Esophagus squamous epithelium (tissue), 4 donors: Measurements from ENCODE around the gene ZNF341.

ENCODE experiments used
- POLR2A ChIP-seq, 4 donors: fragments of 450-650 bp; IDR thresholded peaks; one replicate each; pipeline ENCODE4 v1.6.1; 2017; ENCODE audit warnings: antibody characterized with exemption in 4 of 4, mild to moderate bottlenecking in 4 of 4, moderate library complexity in 3 of 4
- TF ChIP-seq, protein P1 (sequence below), 6 experiments: fragments of 450-650 bp in 4 of 6; fragments of 200-600 bp in 2 of 6; sonication (generic) in 2 of 6; IDR thresholded peaks; one replicate each; pipeline ENCODE4 v1.5.1; 2016 to 2019; ENCODE audit warnings: antibody characterized with exemption in 6 of 6, mild to moderate bottlenecking in 4 of 6, moderate library complexity in 4 of 6

GRCh38 chr20:33783818-33784217 is 52.0 kb downstream of the ZNF341 start:
- TF ChIP-seq, protein P1, sequence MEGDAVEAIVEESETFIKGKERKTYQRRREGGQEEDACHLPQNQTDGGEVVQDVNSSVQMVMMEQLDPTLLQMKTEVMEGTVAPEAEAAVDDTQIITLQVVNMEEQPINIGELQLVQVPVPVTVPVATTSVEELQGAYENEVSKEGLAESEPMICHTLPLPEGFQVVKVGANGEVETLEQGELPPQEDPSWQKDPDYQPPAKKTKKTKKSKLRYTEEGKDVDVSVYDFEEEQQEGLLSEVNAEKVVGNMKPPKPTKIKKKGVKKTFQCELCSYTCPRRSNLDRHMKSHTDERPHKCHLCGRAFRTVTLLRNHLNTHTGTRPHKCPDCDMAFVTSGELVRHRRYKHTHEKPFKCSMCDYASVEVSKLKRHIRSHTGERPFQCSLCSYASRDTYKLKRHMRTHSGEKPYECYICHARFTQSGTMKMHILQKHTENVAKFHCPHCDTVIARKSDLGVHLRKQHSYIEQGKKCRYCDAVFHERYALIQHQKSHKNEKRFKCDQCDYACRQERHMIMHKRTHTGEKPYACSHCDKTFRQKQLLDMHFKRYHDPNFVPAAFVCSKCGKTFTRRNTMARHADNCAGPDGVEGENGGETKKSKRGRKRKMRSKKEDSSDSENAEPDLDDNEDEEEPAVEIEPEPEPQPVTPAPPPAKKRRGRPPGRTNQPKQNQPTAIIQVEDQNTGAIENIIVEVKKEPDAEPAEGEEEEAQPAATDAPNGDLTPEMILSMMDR (IDR thresholded peaks at IDR 0.05), result no peak
- TF ChIP-seq POLR2A (IDR thresholded peaks at IDR 0.05), result no peak
